Astrocyte (in vitro differentiated cells and primary cell): ENCODE measurements around the gene BCL7A. TPM values are rescaled to one million over a fixed set of nuclear protein-coding genes. Genes with fewer than 3 reads are reported as not detected.

Experiments used
- DNase-seq: peaks from one replicate; pipeline ENCODE4 v3.0.0-alpha.2; 2010; ENCODE audit warnings: low read depth
- FAIRE-seq: peaks from 2 replicates; lab custom pipeline; 2011; peaks lifted over from hg19 to GRCh38; lab: Jason Lieb, UNC
- H2AFZ ChIP-seq: 2 replicates; pipeline ENCODE4 v1.6.0; 2012; ENCODE audit warnings: low read depth, low read length, inconsistent platforms
- H3K27ac ChIP-seq: 2 replicates; pipeline ENCODE4 v1.5.1; 2011; ENCODE audit warnings: low read depth, low read length, inconsistent platforms
- H3K27me3 ChIP-seq: 2 replicates; pipeline ENCODE4 v1.6.0; 2011; ENCODE audit warnings: low read length, inconsistent platforms; ENCODE audit not compliant: insufficient read depth
- H3K36me3 ChIP-seq: 2 replicates; pipeline ENCODE4 v1.5.1; 2011; ENCODE audit warnings: low read length, inconsistent platforms; ENCODE audit not compliant: insufficient read depth
- H3K4me1 ChIP-seq: 2 replicates; pipeline ENCODE4 v1.5.1; 2011; ENCODE audit warnings: low read length, inconsistent platforms; ENCODE audit not compliant: insufficient read depth
- H3K4me2 ChIP-seq: 2 replicates; pipeline ENCODE4 v1.6.0; 2012; ENCODE audit warnings: low read length, inconsistent platforms
- H3K4me3 ChIP-seq: 2 replicates; pipeline ENCODE4 v1.5.1; 2011; ENCODE audit warnings: low read depth, mild to moderate bottlenecking, low read length, inconsistent platforms; ENCODE audit not compliant: insufficient read depth
- H3K79me2 ChIP-seq: 2 replicates; pipeline ENCODE4 v1.6.0; 2012; ENCODE audit warnings: mild to moderate bottlenecking, low read length, inconsistent platforms; ENCODE audit not compliant: insufficient read depth
- H3K9ac ChIP-seq: 2 replicates; pipeline ENCODE4 v1.6.0; 2012; ENCODE audit warnings: mild to moderate bottlenecking, low read length, inconsistent platforms
- H3K9me3 ChIP-seq: 2 replicates; pipeline ENCODE4 v1.5.1; 2012; ENCODE audit warnings: low read depth, mild to moderate bottlenecking, low read length, inconsistent platforms; ENCODE audit not compliant: insufficient read depth
- H4K20me1 ChIP-seq: 2 replicates; pipeline ENCODE4 v1.6.0; 2012; ENCODE audit warnings: low read length, inconsistent platforms; ENCODE audit not compliant: insufficient read depth
- H3K27ac Mint-ChIP-seq: one replicate; pipeline ENCODE4 v1.8.0; 2021; ENCODE audit warnings: mild to moderate bottlenecking, mixed read lengths; ENCODE audit not compliant: unreplicated experiment
- H3K27me3 Mint-ChIP-seq: one replicate; pipeline ENCODE4 v1.8.0; 2021; ENCODE audit warnings: low read depth, mixed read lengths; ENCODE audit not compliant: unreplicated experiment
- H3K36me3 Mint-ChIP-seq: one replicate; pipeline ENCODE4 v1.8.0; 2021; ENCODE audit warnings: low read depth, mixed read lengths; ENCODE audit not compliant: unreplicated experiment
- H3K4me1 Mint-ChIP-seq: one replicate; pipeline ENCODE4 v1.8.0; 2021; ENCODE audit warnings: low read depth, mixed read lengths; ENCODE audit not compliant: unreplicated experiment
- H3K4me3 Mint-ChIP-seq: one replicate; pipeline ENCODE4 v1.8.0; 2021; ENCODE audit warnings: mild to moderate bottlenecking, moderate library complexity, mixed read lengths; ENCODE audit not compliant: unreplicated experiment
- H3K9me3 Mint-ChIP-seq: one replicate; pipeline ENCODE4 v1.8.0; 2021; ENCODE audit warnings: mild to moderate bottlenecking, mixed read lengths; ENCODE audit not compliant: unreplicated experiment
- CTCF ChIP-seq: IDR thresholded peaks from 2 replicates; pipeline ENCODE4 v1.5.1; 2011; ENCODE audit warnings: low read depth, mild to moderate bottlenecking, inconsistent platforms, low read length, moderate library complexity; ENCODE audit not compliant: insufficient read depth
- EZH2 ChIP-seq: IDR thresholded peaks from 2 replicates; pipeline ENCODE4 v1.6.1; 2012; ENCODE audit warnings: mild to moderate bottlenecking, low read length, inconsistent platforms; ENCODE audit not compliant: insufficient read depth
- total RNA-seq: library from RNA; stranded (reverse); gene quantifications from 2 replicates; pipeline ENCODE4 v1.2.1, GENCODE V29; 2021

Gene BCL7A
- total RNA-seq, 1 donor from 2014 or later: 9.6 TPM

GRCh38 chr12:122094137-122094734, 72.6 kb downstream of the BCL7A start:
- H4K20me1 ChIP-seq: peaks cover 67% of the 10 kb centered on the region
- H3K4me3 Mint-ChIP-seq: no peak overlapping the region
- H3K27me3 ChIP-seq: no peaks in the 10 kb centered on the region
- H3K36me3 Mint-ChIP-seq: peaks cover 12% of the 10 kb centered on the region
- no peak for DNase-seq
- no peaks in the 10 kb centered on the region for H3K36me3 ChIP-seq
- peaks cover 31% of the 10 kb centered on the region for H3K4me1 ChIP-seq
- no peak overlapping the region for H3K27ac Mint-ChIP-seq
- no peak for FAIRE-seq
- H3K9ac ChIP-seq: no peak overlapping the region
- no peak overlapping the region for H3K27ac ChIP-seq
- H3K4me1 Mint-ChIP-seq: peaks cover 46% of the 10 kb centered on the region
- H3K4me3 ChIP-seq: no peak overlapping the region
- H3K4me2 ChIP-seq: no peak overlapping the region
- peaks cover 82% of the 10 kb centered on the region for H3K79me2 ChIP-seq
- H2AFZ ChIP-seq: no peak overlapping the region
- H3K27me3 Mint-ChIP-seq: no peaks in the 10 kb centered on the region
- H3K9me3 Mint-ChIP-seq: no peaks in the 10 kb centered on the region
- TF ChIP-seq CTCF (no peak), EZH2 (no peak)
- H3K9me3 ChIP-seq: no peaks in the 10 kb centered on the region

GRCh38 chr12:122094735-122095631, 73.3 kb downstream of the BCL7A start:
- Histone ChIP-seq H4K20me1 (peaks cover 70% of the 10 kb centered on the region), H3K9me3 (no peaks in the 10 kb centered on the region), H3K4me1 (peaks cover 31% of the 10 kb centered on the region), H3K27ac (no peak overlapping the region), H3K9ac (peak overlapping the region; percentile 12), H3K4me2 (no peak overlapping the region), H3K79me2 (peaks cover 82% of the 10 kb centered on the region), H2AFZ (no peak overlapping the region), H3K4me3 (no peak overlapping the region), H3K27me3 (no peaks in the 10 kb centered on the region), H3K36me3 (no peaks in the 10 kb centered on the region)
- FAIRE-seq (no peak), DNase-seq (peak; percentile 49)
- H3K4me3 Mint-ChIP-seq: no peak overlapping the region
- H3K27ac Mint-ChIP-seq: no peak overlapping the region
- TF ChIP-seq EZH2 (no peak), CTCF (no peak)
- no peaks in the 10 kb centered on the region for H3K27me3 Mint-ChIP-seq
- H3K9me3 Mint-ChIP-seq: no peaks in the 10 kb centered on the region
- peaks cover 6% of the 10 kb centered on the region for H3K36me3 Mint-ChIP-seq
- peaks cover 47% of the 10 kb centered on the region for H3K4me1 Mint-ChIP-seq
